Esophagus muscularis mucosa (tissue), 4 donors: Measurements from ENCODE around the gene OR51S1. TPM values are rescaled to one million over a fixed set of nuclear protein-coding genes. Genes with fewer than 3 reads are reported as not detected.

ENCODE experiments used
- DNase-seq: peaks from one replicate; pipeline ENCODE4 v3.0.0-alpha.2; 2017; ENCODE audit errors: extremely low spot score
- H3K27ac ChIP-seq, 4 donors: fragments of 200-600 bp; sonication (generic); replicated peaks in 1 of 4; 1 replicate in 3 of 4; 2 replicates in 1 of 4; pipeline ENCODE4 v1.5.1; 2016 to 2019; ENCODE audit warnings: mild to moderate bottlenecking in 1 of 4
- H3K27me3 ChIP-seq, 4 donors: fragments of 200-600 bp; sonication (generic); one replicate each; pipeline versions ENCODE4 v1.5.1 to v1.6.0; 2016 to 2019
- H3K36me3 ChIP-seq, 4 donors: fragments of 200-600 bp; sonication (generic); one replicate each; pipeline ENCODE4 v1.5.1; 2016 to 2019
- H3K4me1 ChIP-seq, 4 donors: fragments of 200-600 bp; sonication (generic); one replicate each; pipeline ENCODE4 v1.5.1; 2016 to 2019
- H3K4me3 ChIP-seq, 4 donors: fragments of 200-600 bp; sonication (generic); 1 replicate in 2 of 4; 2 replicates in 2 of 4; pipeline ENCODE4 v1.5.1; 2016 to 2019; ENCODE audit warnings: mild to moderate bottlenecking in 4 of 4, moderate library complexity in 1 of 4
- H3K9me3 ChIP-seq, 4 donors: fragments of 200-600 bp; sonication (generic); 1 replicate in 3 of 4; 2 replicates in 1 of 4; pipeline ENCODE4 v1.5.1; 2016 to 2019
- CTCF ChIP-seq, 3 experiments: fragments of 200-600 bp in 2 of 3; fragments of 450-650 bp in 1 of 3; sonication (generic) in 2 of 3; IDR thresholded peaks; one replicate each; pipeline ENCODE4 v1.5.1; 2017 to 2019; ENCODE audit warnings: antibody characterized with exemption in 3 of 3, mild to moderate bottlenecking in 2 of 3, moderate library complexity in 1 of 3
- EP300 ChIP-seq: sonication (generic); formaldehyde crosslinking; IDR thresholded peaks from one replicate; pipeline ENCODE4 v1.6.1; 2017; ENCODE audit warnings: antibody characterized with exemption
- POLR2A ChIP-seq: fragments of 450-650 bp; IDR thresholded peaks from one replicate; pipeline ENCODE4 v1.6.1; 2017; ENCODE audit warnings: antibody characterized with exemption, moderate library complexity, mild to moderate bottlenecking, low read depth
- POLR2AphosphoS5 ChIP-seq, 2 donors: sonication (generic); formaldehyde crosslinking; IDR thresholded peaks; one replicate each; pipeline ENCODE4 v1.6.1; 2017; ENCODE audit warnings: antibody characterized with exemption in 2 of 2
- whole genome bisulfite sequencing: methylation state at CpG from one replicate; pipeline ENCODE4 v1.1.5; 2018; 5-methylcytosine and 5-hydroxymethylcytosine counted together
- intact Hi-C: fragments of 100-400 bp; cut with DNase I; formaldehyde crosslinking; loops from one replicate; pipeline ENCODE4 v1.15.1; 2023
- total RNA-seq, 4 donors: library from RNA; depleted of rRNA; stranded (reverse); fragments of >200 nt; gene quantifications; one replicate each; pipeline versions ENCODE4 v1.1.0 to v1.2.1, GENCODE V29; 2016

OR51S1 gene
- total RNA-seq, result not detected

GRCh38 chr11:4848908-4849532 is at the start of gene OR51S1:
TSS of gene OR51S1 (minus strand) at chr11:4849208. CDS start at chr11:4849208, 0 bp downstream.
- TF ChIP-seq POLR2A (no peak), EP300 (no peak)
- Histone ChIP-seq H3K9me3 (no peaks in the 10 kb centered on the region), H3K4me1 (peaks cover 0 to 6% (median 2%) of the 10 kb centered on the region in 4 donors), H3K36me3 (no peaks in the 10 kb centered on the region), H3K27me3 (no peaks in the 10 kb centered on the region), H3K27ac (no peak within 1 kb of the TSS), H3K4me3 (no peak within 1 kb of the TSS)
- intact Hi-C loops, result no loop called here
- 74% methylated on average over 9 of the region's 9 CpGs for whole genome bisulfite sequencing
- DNase-seq, result no peak

DNA sequence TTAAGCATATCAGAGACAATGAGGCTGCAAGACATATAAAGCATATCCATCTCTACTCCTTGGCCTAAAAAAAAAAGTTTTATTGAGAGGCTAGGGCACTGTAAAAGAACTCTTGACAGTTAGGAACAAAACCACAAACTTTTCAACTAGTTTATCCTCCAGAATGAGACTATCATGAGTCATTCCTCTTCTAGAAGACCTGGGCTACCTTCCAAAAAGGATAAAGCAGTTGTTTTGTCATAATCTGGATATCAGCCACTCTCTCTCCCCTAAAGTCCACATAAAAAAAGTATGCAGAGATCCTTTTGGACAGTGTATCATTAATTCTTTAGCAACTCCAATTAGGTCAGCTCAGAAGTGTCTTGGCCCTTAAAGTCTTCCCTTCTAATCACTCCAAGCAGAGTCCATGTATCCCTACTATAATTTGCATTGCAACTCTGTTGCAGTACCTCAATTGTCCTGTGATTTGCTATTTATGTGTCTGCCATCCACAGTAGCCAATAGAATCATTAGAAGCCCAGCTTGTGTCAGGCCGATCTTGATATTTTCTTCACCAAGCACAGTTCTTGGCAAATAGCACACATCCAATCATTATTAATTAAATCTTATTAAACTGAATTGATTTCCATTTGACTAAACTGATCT is 43.1 kb upstream of the OR51S1 start:
- no peaks in the 10 kb centered on the region for H3K9me3 ChIP-seq
- intact Hi-C loops, result no loop called here
- H3K4me1 ChIP-seq, result no peaks in the 10 kb centered on the region
- no peak for DNase-seq
- H3K27me3 ChIP-seq, result no peaks in the 10 kb centered on the region
- H3K27ac ChIP-seq, result no peak overlapping the region
- no peak overlapping the region for H3K4me3 ChIP-seq
- no peaks in the 10 kb centered on the region for H3K36me3 ChIP-seq
- WGBS, result 79% methylated on average over 1 of the region's 1 CpG
- TF ChIP-seq POLR2A, result no peak
- TF ChIP-seq CTCF (IDR thresholded peaks at IDR 0.05), result peak in 1 of 3 experiments; percentile 10

DNA sequence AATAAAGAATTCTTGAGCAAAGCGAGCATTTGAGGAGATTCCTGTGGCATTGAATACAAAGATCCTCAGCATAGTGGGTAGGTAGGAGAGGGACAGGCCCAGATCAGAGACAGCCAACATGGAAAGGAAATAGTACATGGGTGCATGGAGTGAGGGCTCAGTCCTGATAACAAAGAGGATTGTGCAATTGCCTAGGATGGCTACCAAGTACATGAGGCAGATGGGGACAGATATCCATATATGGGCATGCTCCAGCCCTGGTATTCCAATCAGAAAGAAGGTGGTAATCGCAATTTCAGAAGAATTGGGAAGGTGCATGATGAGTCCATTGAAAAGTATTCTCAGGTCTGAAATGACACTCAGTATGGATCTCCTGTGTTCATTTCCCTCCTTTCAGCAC is 41.3 kb upstream of the OR51S1 start:
- Histone ChIP-seq H3K36me3 (no peaks in the 10 kb centered on the region), H3K27me3 (no peaks in the 10 kb centered on the region), H3K9me3 (no peaks in the 10 kb centered on the region), H3K4me1 (no peaks in the 10 kb centered on the region), H3K4me3 (no peak overlapping the region), H3K27ac (no peak overlapping the region)
- no peak for DNase-seq
- intact Hi-C loops, result no loop called here
- 71% methylated on average over 2 of the region's 2 CpGs for WGBS
- TF ChIP-seq EP300, result no peak
- TF ChIP-seq CTCF (IDR thresholded peaks at IDR 0.05), result no peak
- no peak for TF ChIP-seq POLR2A
- no peak for TF ChIP-seq POLR2AphosphoS5 (IDR thresholded peaks at IDR 0.05)

DNA sequence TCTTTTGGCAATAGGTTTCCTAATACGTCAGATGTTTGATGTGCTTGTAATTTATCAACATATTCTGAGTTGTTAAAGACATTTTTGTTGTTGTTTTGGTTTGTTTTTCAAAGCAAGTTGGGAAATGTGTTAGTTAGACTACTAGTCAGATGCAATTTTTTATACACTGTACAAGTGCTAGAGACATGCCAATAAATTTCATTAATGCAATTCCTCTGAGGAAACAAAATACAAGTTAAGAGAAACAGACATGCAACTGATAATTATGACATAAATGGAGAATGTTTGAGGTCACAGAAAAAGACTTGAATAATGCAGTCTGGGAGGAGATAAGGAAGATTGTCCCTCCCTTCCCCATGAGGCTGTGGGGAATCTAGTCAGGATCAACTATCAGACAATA is 38.6 kb upstream of the OR51S1 start:
- no peak overlapping the region for H3K27ac ChIP-seq
- H3K27me3 ChIP-seq, result no peaks in the 10 kb centered on the region
- WGBS, result 0% methylated on average over 1 of the region's 1 CpG
- no peaks in the 10 kb centered on the region for H3K36me3 ChIP-seq
- H3K4me1 ChIP-seq, result no peaks in the 10 kb centered on the region
- no peaks in the 10 kb centered on the region for H3K9me3 ChIP-seq
- H3K4me3 ChIP-seq, result no peak overlapping the region
- no peak for TF ChIP-seq POLR2A
- no peak for TF ChIP-seq POLR2AphosphoS5 (IDR thresholded peaks at IDR 0.05)
- no peak for TF ChIP-seq EP300
- TF ChIP-seq CTCF (IDR thresholded peaks at IDR 0.05), result no peak
- intact Hi-C loops, result no loop called here
- no peak for DNase-seq

GRCh38 chr11:4886186-4886585 is 37.2 kb upstream of the OR51S1 start:
- Histone ChIP-seq H3K9me3 (no peaks in the 10 kb centered on the region), H3K27me3 (no peaks in the 10 kb centered on the region), H3K4me3 (no peak overlapping the region), H3K36me3 (no peaks in the 10 kb centered on the region), H3K27ac (no peak overlapping the region), H3K4me1 (no peaks in the 10 kb centered on the region)
- intact Hi-C loops, result no loop called here
- DNase-seq, result no peak
- TF ChIP-seq CTCF (IDR thresholded peaks at IDR 0.05) (no peak), POLR2A (no peak), POLR2AphosphoS5 (IDR thresholded peaks at IDR 0.05) (no peak), EP300 (no peak)
- 69% methylated on average over 3 of the region's 3 CpGs for WGBS
